Neural crest cell (in vitro differentiated cells): Measurements from ENCODE around the gene MAF. TPM values are rescaled to one million over a fixed set of nuclear protein-coding genes. Genes with fewer than 3 reads are reported as not detected.

ENCODE experiments used
- DNase-seq: peaks from one replicate; pipeline ENCODE4 v3.0.0; 2021; ENCODE audit warnings: low read depth, mixed read lengths, low spot score
- H3K27ac Mint-ChIP-seq: one replicate; pipeline ENCODE4 v1.8.0; 2021; ENCODE audit warnings: mild to moderate bottlenecking, mixed read lengths; ENCODE audit not compliant: unreplicated experiment
- H3K27me3 Mint-ChIP-seq: 2 replicates; pipeline ENCODE4 v1.8.0; 2021; ENCODE audit warnings: low read depth, mild to moderate bottlenecking, mixed read lengths
- H3K36me3 Mint-ChIP-seq: 2 replicates; pipeline ENCODE4 v1.8.0; 2021; ENCODE audit warnings: low read depth, mild to moderate bottlenecking, mixed read lengths
- H3K4me1 Mint-ChIP-seq: 2 replicates; pipeline ENCODE4 v1.8.0; 2021; ENCODE audit warnings: mixed read lengths
- H3K4me3 Mint-ChIP-seq: one replicate; pipeline ENCODE4 v1.8.0; 2021; ENCODE audit warnings: mild to moderate bottlenecking, mixed read lengths
- H3K9me3 Mint-ChIP-seq: 2 replicates; pipeline ENCODE4 v1.8.0; 2021; ENCODE audit warnings: mixed read lengths
- CTCF ChIP-seq: fragments of 200-600 bp; sonication (generic); conservative IDR thresholded peaks from 2 replicates; pipeline ENCODE4 v1.5.0; 2021; ENCODE audit warnings: antibody characterized with exemption, mild to moderate bottlenecking
- total RNA-seq: library from RNA; stranded (reverse); gene quantifications from 2 replicates; pipeline ENCODE4 v1.2.1, GENCODE V29; 2021

The MAF gene
- total RNA-seq, 1 donor from 2014 or later: 4.1 TPM

- Mint-ChIP-seq H3K9me3 (no peaks in the 10 kb centered on the region), H3K36me3 (no peaks in the 10 kb centered on the region), H3K4me3 (no peak overlapping the region), H3K4me1 (peaks cover 17% of the 10 kb centered on the region), H3K27me3 (peaks cover 24% of the 10 kb centered on the region), H3K27ac (no peak overlapping the region)
- no peak for TF ChIP-seq CTCF
- no peak for DNase-seq
Observed at GRCh38 chr16:79573884-79574283, 26.7 kb downstream of the MAF start.

GRCh38 chr16:79573071-79573470 is 27.5 kb downstream of the MAF start:
- no peak overlapping the region for H3K4me3 Mint-ChIP-seq
- H3K4me1 Mint-ChIP-seq: peaks cover 17% of the 10 kb centered on the region

GRCh38 chr16:79571903-79572535 is 28.5 kb downstream of the MAF start:
- Mint-ChIP-seq H3K9me3 (no peaks in the 10 kb centered on the region), H3K27ac (no peak overlapping the region)

More at GRCh38 chr16:79573071-79573470, 27.5 kb downstream of the MAF start:
- Mint-ChIP-seq H3K27me3 (peaks cover 24% of the 10 kb centered on the region), H3K27ac (no peak overlapping the region), H3K36me3 (no peaks in the 10 kb centered on the region), H3K9me3 (no peaks in the 10 kb centered on the region)
- TF ChIP-seq CTCF: no peak
- no peak for DNase-seq

GRCh38 chr16:79571065-79571902 is 29.3 kb downstream of the MAF start:
- H3K36me3 Mint-ChIP-seq: no peaks in the 10 kb centered on the region
- H3K27me3 Mint-ChIP-seq: peaks cover 24% of the 10 kb centered on the region
- H3K27ac Mint-ChIP-seq: no peak overlapping the region
- H3K4me3 Mint-ChIP-seq: no peak overlapping the region
- no peak for DNase-seq
- no peak for TF ChIP-seq CTCF
- peaks cover 17% of the 10 kb centered on the region for H3K4me1 Mint-ChIP-seq
- H3K9me3 Mint-ChIP-seq: no peaks in the 10 kb centered on the region

More at GRCh38 chr16:79571903-79572535, 28.5 kb downstream of the MAF start:
- no peaks in the 10 kb centered on the region for H3K36me3 Mint-ChIP-seq
- no peak for TF ChIP-seq CTCF
- no peak overlapping the region for H3K4me3 Mint-ChIP-seq
- H3K4me1 Mint-ChIP-seq: peaks cover 17% of the 10 kb centered on the region
- DNase-seq: no peak
- H3K27me3 Mint-ChIP-seq: peaks cover 24% of the 10 kb centered on the region

- H3K4me3 Mint-ChIP-seq: no peak overlapping the region
- H3K27ac Mint-ChIP-seq: no peak overlapping the region
- peaks cover 1% of the 10 kb centered on the region for H3K27me3 Mint-ChIP-seq
- no peak for TF ChIP-seq CTCF
- H3K4me1 Mint-ChIP-seq: peaks cover 12% of the 10 kb centered on the region
- H3K36me3 Mint-ChIP-seq: no peaks in the 10 kb centered on the region
- DNase-seq: no peak
- H3K9me3 Mint-ChIP-seq: no peaks in the 10 kb centered on the region
Observed at GRCh38 chr16:79564671-79565107, 35.8 kb downstream of the MAF start.
